SK-N-MC (cell line): ENCODE data around the gene AP3S2.

Source experiments
- EZH2 ChIP-seq: fragments of 200-600 bp; sonication (generic); IDR thresholded peaks from one replicate; pipeline ENCODE4 v1.6.1; 2017; ENCODE audit warnings: antibody characterized with exemption
- FOXP2 ChIP-seq: optimal IDR thresholded peaks from 2 replicates; pipeline ENCODE3; 2011; ENCODE audit warnings: mild to moderate bottlenecking, moderate library complexity; ENCODE audit not compliant: insufficient read depth; ENCODE audit errors: extremely low read length, control extremely low read depth
- POLR2AphosphoS5 ChIP-seq: IDR thresholded peaks from 2 replicates; pipeline ENCODE4 v1.6.1; 2012; ENCODE audit warnings: mild to moderate bottlenecking, low read depth, low read length, borderline replicate concordance

GRCh38 chr15:89848970-89849292 is 44.9 kb downstream of the AP3S2 start:
- TF ChIP-seq POLR2AphosphoS5, result no peak
- no peak for TF ChIP-seq EZH2
- TF ChIP-seq FOXP2, result no peak
